GM21381 (cell line): Measurements from ENCODE around the gene PLCH2.

ENCODE experiments used
- ATAC-seq: cut with Tn5 transposase; IDR thresholded peaks from one replicate; pipeline ENCODE4 v1.9.1; 2021; ENCODE audit warnings: mild to moderate bottlenecking, moderate library complexity; ENCODE audit not compliant: unreplicated experiment

PLCH2 gene

GRCh38 chr1:2526824-2527555 lies 50.9 kb downstream of the PLCH2 start:
- peak; percentile 28 for ATAC-seq

DNA sequence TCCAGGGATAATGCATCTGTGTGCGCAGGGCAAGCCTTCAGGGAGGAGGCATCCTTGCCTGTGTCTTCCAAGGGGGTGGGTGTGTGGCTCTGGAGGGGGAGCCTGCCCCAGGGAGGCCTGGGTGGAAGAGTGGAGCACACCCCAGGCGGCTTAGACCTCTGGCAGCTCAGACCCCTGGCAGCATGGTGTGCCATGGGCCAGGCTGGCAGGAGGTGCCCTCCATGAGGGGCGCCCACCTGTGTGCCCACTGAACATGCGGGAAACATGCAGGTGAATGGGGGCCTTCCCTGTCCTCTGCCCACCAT lies 51.4 kb downstream of the PLCH2 start:
- no peak for ATAC-seq

GRCh38 chr1:2528016-2528415 lies 51.9 kb downstream of the PLCH2 start:
- no peak for ATAC-seq

GRCh38 chr1:2528611-2528965 lies 52.5 kb downstream of the PLCH2 start:
- ATAC-seq, result no peak

GRCh38 chr1:2528966-2529783 lies 53.1 kb downstream of the PLCH2 start:
- no peak for ATAC-seq

GRCh38 chr1:2529784-2530512 lies 53.9 kb downstream of the PLCH2 start, which contains the start of gene HES5:
HES5 (minus strand) TSS chr1:2530263; CDS start chr1:2530164, 99 bp downstream.
- ATAC-seq, result no peak

- no peak for ATAC-seq
Measured at GRCh38 chr1:2530513-2531361, 54.6 kb downstream of the PLCH2 start.

GRCh38 chr1:2532485-2533160 lies 56.5 kb downstream of the PLCH2 start:
- no peak for ATAC-seq

DNA sequence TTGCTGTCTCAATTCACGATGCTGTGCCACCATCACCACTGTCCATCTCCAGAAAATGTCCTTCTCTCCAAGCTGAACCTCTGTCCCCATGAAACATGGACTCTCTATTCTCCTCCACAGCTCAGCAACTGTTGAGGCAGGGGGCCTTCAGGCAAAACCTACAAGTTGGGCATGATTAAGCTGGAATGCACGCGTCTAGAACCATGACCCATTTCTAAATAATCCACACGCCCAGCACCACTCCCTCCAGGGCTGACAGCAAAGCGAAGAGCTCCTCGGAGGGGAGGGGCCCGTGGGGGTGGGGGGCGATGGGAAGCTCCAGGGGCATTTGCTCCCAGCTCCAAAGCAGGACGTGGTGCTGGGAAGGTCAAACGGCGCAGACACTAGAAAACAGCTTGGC lies 57.3 kb downstream of the PLCH2 start:
- no peak for ATAC-seq

DNA sequence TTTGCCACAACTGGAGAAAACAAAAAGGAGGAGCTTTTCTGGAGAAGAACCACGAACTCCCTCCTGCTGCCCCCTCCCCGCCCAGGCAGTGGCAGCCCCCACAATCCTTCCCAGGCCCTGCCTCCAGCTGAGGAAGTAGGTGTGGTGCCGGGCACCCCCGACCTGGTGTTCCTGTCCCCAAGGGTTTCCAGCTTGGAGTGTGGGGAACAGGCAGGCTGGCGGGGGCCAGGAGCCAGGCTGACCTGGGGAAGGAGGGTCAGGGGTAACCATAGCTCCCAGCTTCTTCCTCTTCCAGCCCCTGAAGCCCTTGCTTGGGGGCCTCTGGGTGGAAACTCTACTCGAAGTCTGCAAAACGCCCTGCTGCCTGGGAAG lies 58.2 kb downstream of the PLCH2 start:
- ATAC-seq, result no peak

GRCh38 chr1:2534687-2535441 lies 58.8 kb downstream of the PLCH2 start:
- ATAC-seq, result no peak

DNA sequence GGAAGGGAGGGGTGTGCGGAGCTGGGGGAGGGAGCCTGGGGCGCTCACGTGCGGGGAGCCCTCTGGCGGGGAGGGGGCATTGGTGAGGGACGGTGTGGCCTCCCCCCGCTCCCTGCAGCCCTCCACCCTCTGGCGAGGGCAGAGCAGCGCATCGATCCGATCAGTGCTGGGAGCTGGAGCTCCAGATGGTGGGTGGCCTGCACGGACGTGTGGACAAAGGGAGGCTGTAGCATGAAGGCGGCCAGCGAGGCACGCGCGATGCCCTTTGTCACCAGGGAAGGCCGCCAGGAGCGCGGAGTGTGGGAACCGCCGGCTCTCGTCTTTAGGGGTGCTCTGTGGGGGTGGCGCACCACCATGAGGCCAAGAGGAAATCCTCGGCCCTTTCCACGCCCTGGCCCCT lies 59.4 kb downstream of the PLCH2 start:
- no peak for ATAC-seq

DNA sequence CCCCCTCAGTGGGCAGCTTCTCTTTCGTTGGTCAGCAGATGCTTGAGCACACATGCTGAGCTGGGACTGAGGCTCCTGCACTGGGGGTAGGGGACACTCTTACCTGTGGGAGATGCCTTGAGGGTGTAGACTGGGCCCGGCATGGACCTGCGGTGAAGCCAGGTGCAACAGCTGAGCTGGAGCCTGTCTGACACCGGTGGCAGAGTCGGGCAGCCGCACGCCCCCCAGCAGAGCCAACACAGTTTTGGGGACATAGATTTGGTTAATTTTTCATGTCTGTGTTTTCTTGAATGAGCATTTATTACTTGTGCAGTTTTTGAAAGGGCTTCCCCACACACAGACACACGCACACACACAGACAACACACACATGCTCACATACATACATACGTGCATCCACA lies 59.9 kb downstream of the PLCH2 start:
- no peak for ATAC-seq

DNA sequence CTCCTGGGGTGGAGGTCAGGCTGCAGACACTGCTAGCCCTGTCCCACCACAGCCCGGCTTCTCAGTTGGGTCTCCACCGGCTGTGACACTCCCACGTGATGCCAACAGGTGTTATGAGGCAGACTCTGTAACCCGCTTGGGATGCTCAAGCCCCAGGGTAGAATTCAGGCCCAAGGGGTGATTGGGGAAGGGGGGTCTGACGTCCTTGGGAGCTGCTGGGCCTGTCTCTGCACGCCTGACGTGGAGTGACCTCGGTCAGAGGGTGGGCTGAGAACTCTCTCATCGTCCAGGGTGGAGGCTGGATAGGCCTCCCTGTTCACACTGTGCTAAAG lies 61.7 kb downstream of the PLCH2 start:
- ATAC-seq, result no peak

GRCh38 chr1:2538376-2538775 lies 62.3 kb downstream of the PLCH2 start:
- no peak for ATAC-seq

- no peak for ATAC-seq
Measured at GRCh38 chr1:2538872-2539271, 62.8 kb downstream of the PLCH2 start.

GRCh38 chr1:2539312-2539907 lies 63.3 kb downstream of the PLCH2 start:
- ATAC-seq, result no peak

DNA sequence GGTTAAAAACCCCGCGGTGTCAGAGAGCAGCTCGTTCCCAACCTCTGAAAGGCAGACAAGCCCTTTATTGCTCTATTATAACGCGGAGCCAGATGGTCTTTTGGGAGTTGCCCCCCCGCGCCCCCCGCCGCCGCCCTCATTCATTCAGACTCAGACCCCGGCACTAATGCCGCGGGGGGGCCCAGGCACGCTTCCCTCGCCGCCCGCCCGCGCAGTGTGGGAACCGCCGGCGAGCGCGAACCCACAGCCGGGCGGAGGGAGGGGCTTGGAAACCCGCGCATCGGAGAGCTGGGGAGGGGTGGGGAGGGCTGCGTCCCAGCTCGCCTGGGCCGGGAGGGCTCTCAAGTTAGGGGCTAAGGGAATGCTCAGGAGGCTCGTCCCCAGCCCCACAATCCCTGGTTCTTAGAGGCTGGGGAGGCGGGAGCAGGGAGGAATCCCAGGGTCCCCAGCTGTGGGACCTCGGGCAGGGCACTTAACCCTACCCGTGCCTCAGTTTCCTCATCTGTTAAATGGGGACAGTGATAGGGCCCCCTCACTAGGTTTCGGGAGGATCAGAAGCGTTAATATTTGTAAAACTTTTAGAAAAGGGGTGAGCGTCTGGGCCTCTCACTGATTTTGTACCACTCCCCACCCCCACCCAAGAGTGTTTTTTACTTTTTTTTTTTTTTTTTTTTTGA lies 64.9 kb downstream of the PLCH2 start:
- no peak for ATAC-seq
